IMR-90 (cell line): Measurements from ENCODE around the gene FGR. TPM values are rescaled to one million over a fixed set of nuclear protein-coding genes. Genes with fewer than 3 reads are reported as not detected.
"Not testable (repeated sequence)": the region's sequence is repeated elsewhere in the genome, so short reads cannot be mapped to it uniquely, and the experiment has no call there.

ENCODE experiments used
- ATAC-seq: fragments of 200-7000 bp; cut with Tn5 transposase; 2 replicates; pipeline ENCODE4 v1.9.1; 2020; ENCODE audit warnings: low read depth, mild to moderate bottlenecking, moderate library complexity
- BruUV-seq: library from RNA; stranded (reverse); fragments of 400-500 nt; replicated peaks from 2 replicates; lab custom pipeline; 2021; lab: Mats Ljungman, UMichigan
- CTCF ChIA-PET: fragments of 300-600 bp; formaldehyde crosslinking; extraction: SDS; loops from one replicate; lab custom pipeline; 2021; ENCODE audit warnings: antibody characterized with exemption; lab: Yijun Ruan, JAX
- POLR2A ChIA-PET: fragments of 300-600 bp; sonication (Branson Sonifier 250); formaldehyde crosslinking; loops from one replicate; lab custom pipeline; 2022; ENCODE audit warnings: antibody characterized with exemption; ENCODE audit not compliant: unreplicated experiment; lab: Charles Lee
- DNase-seq: peaks from one replicate; pipeline ENCODE4 v3.0.0; 2013
- H2AFZ ChIP-seq: replicated peaks from 2 replicates; pipeline ENCODE3; 2013; ENCODE audit warnings: low read length, mild to moderate bottlenecking; ENCODE audit not compliant: poor library complexity
- H2AK5ac ChIP-seq: 2 replicates; pipeline ENCODE4 v1.6.1; 2013; ENCODE audit warnings: low read depth, low read length, inconsistent platforms
- H2AK9ac ChIP-seq: replicated peaks from 2 replicates; pipeline ENCODE3; 2013; ENCODE audit warnings: mild to moderate bottlenecking, low read depth, low read length, moderate library complexity; ENCODE audit not compliant: poor library complexity
- H2BK120ac ChIP-seq: 2 replicates; pipeline ENCODE4 v1.6.1; 2013; ENCODE audit warnings: low read depth, low read length, inconsistent platforms
- H2BK15ac ChIP-seq: 3 replicates; pipeline ENCODE4 v1.6.1; 2013; ENCODE audit warnings: low read depth, low read length, inconsistent platforms
- H2BK20ac ChIP-seq: 2 replicates; pipeline ENCODE4 v1.6.1; 2013; ENCODE audit warnings: low read depth, mild to moderate bottlenecking, inconsistent platforms, low read length, moderate library complexity
- H2BK5ac ChIP-seq: 2 replicates; pipeline ENCODE4 v1.6.1; 2013; ENCODE audit warnings: mild to moderate bottlenecking, low read depth, low read length, inconsistent platforms; ENCODE audit not compliant: poor library complexity, severe bottlenecking
- H3K14ac ChIP-seq: replicated peaks from 2 replicates; pipeline ENCODE4 v1.6.1; 2013; ENCODE audit warnings: low read depth, low read length, inconsistent platforms
- H3K18ac ChIP-seq: 2 replicates; pipeline ENCODE4 v1.6.1; 2013; ENCODE audit warnings: low read depth, low read length, control low read depth
- H3K23ac ChIP-seq: 2 replicates; pipeline ENCODE4 v1.6.1; 2013; ENCODE audit warnings: low read depth, low read length, inconsistent platforms
- H3K27ac ChIP-seq: 2 replicates; pipeline ENCODE4 v1.5.1; 2013; ENCODE audit warnings: mild to moderate bottlenecking, control low read depth, low read length; ENCODE audit not compliant: insufficient read depth
- H3K27me3 ChIP-seq: 2 replicates; pipeline ENCODE4 v1.6.1; 2013; ENCODE audit warnings: low read length; ENCODE audit not compliant: control insufficient read depth, insufficient read depth
- H3K36me3 ChIP-seq: 2 replicates; pipeline ENCODE4 v1.6.1; 2013; ENCODE audit warnings: low read length, mixed read lengths; ENCODE audit not compliant: control insufficient read depth, insufficient read depth
- H3K4ac ChIP-seq: 2 replicates; pipeline ENCODE4 v1.6.1; 2013; ENCODE audit warnings: low read depth, low read length, inconsistent platforms
- H3K4me1 ChIP-seq: 2 replicates; pipeline ENCODE4 v1.6.1; 2013; ENCODE audit warnings: low read length, mixed read lengths; ENCODE audit not compliant: control insufficient read depth, insufficient read depth
- H3K4me2 ChIP-seq: 2 replicates; pipeline ENCODE4 v1.6.1; 2013; ENCODE audit warnings: low read depth, mild to moderate bottlenecking, control low read depth, low read length, moderate library complexity
- H3K4me3 ChIP-seq: 2 replicates; pipeline ENCODE4 v1.5.1; 2013; ENCODE audit warnings: low read depth, mild to moderate bottlenecking, control low read depth, low read length, moderate library complexity; ENCODE audit not compliant: insufficient read depth
- H3K56ac ChIP-seq: 2 replicates; pipeline ENCODE4 v1.6.1; 2013; ENCODE audit warnings: low read length, inconsistent platforms; ENCODE audit not compliant: insufficient read depth; ENCODE audit errors: extremely low read depth
- H3K79me1 ChIP-seq, 2 experiments: 2 replicates each; pipeline ENCODE4 v1.6.1; 2013; ENCODE audit warnings: low read length in 2 of 2, inconsistent platforms in 1 of 2, low read depth in 1 of 2
- H3K9ac ChIP-seq: 2 replicates; pipeline ENCODE4 v1.6.1; 2013; ENCODE audit warnings: low read depth, low read length, control low read depth
- H3K9me1 ChIP-seq: 2 replicates; pipeline ENCODE4 v1.6.1; 2013; ENCODE audit warnings: low read length, inconsistent platforms; ENCODE audit not compliant: insufficient read depth
- H3K9me3 ChIP-seq: 2 replicates; pipeline ENCODE4 v1.6.1; 2013; ENCODE audit warnings: low read length; ENCODE audit not compliant: control insufficient read depth, insufficient read depth
- H4K20me1 ChIP-seq: 2 replicates; pipeline ENCODE4 v1.6.1; 2013; ENCODE audit warnings: low read length, inconsistent platforms; ENCODE audit not compliant: insufficient read depth
- H4K5ac ChIP-seq: 2 replicates; pipeline ENCODE4 v1.6.1; 2013; ENCODE audit warnings: mild to moderate bottlenecking, low read depth, low read length, control low read depth
- H4K8ac ChIP-seq, 2 experiments: 2 replicates each; pipeline ENCODE4 v1.6.1; 2013; ENCODE audit warnings: low read depth in 2 of 2, low read length in 2 of 2, control low read depth in 1 of 2, inconsistent platforms in 1 of 2
- H4K91ac ChIP-seq: 2 replicates; pipeline ENCODE4 v1.6.1; 2013; ENCODE audit warnings: low read depth, low read length, inconsistent platforms; ENCODE audit not compliant: insufficient read depth
- WGBS, 2 experiments: methylation state at CpG; one replicate each; pipeline versions ENCODE4 v1.1.5 to v1.1.7; 2013; ENCODE audit warnings: missing lambda C conversion rate in 2 of 2; ENCODE audit not compliant: insufficient read length in 1 of 2; ENCODE audit errors: extremely low coverage in 2 of 2; 5-methylcytosine and 5-hydroxymethylcytosine counted together
- dilution Hi-C: fragments of 300-500 bp; cut with HindIII; formaldehyde crosslinking; loops from one replicate; pipeline ENCODE4 v1.14.3; 2018; ENCODE audit warnings: low sequenced_read_pairs; ENCODE audit not compliant: unreplicated experiment
- in situ Hi-C: fragments of 300-500 bp; cut with MboI; formaldehyde crosslinking; loops from 3 replicates; pipeline ENCODE4 v1.14.3; 2019; ENCODE audit warnings: low sequenced_read_pairs, inconsistent platforms, mixed read lengths
- intact Hi-C: fragments of 100-400 bp; cut with micrococcal nuclease; formaldehyde crosslinking; loops from 2 replicates; pipeline ENCODE4 v1.10.0; 2022
- polyA plus RNA-seq, 3 experiments: library from polyadenylated mRNA; depleted of rRNA; stranded (reverse); fragments of >200 nt; gene quantifications; 2 replicates each; pipeline ENCODE4 v1.2.3, GENCODE V29; 2012; ENCODE audit warnings: low replicate concordance in 1 of 3
- total RNA-seq: library from RNA; depleted of rRNA; stranded (reverse); fragments of >200 nt; gene quantifications from 2 replicates; pipeline ENCODE4 v1.2.3, GENCODE V29; 2012

FGR gene
- total and polyA plus RNA-seq, 2 of the 4 experiments (the other 2 are of a cell fraction): not detected

DNA sequence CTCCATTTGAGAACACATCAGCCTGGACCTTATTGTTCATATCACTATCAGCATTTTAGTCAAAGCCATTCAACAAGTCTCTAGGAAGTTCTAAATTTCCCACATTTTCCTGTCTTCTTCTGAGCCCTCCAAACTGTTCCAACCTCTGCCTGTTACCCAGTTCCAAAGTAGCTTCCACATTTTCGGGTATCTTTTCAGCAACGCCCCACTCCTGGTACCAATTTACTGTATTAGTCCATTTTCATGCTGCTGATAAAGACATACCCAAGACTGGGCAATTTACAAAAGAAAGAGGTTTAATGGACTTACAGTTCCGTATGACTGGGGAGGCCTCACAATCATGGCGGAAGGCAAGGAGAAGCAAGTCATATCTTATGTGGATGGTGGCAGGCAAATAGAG is 46.6 kb upstream of the FGR start:
- intact Hi-C loops, H3K27ac ChIP-seq, H3K56ac ChIP-seq, H3K4me3 ChIP-seq, BruUV-seq, H2BK120ac ChIP-seq, H3K18ac ChIP-seq, DNase-seq, H3K4me2 ChIP-seq, H2AK5ac ChIP-seq, H3K14ac ChIP-seq, H3K9me1 ChIP-seq, H3K36me3 ChIP-seq, H3K23ac ChIP-seq, H3K9ac ChIP-seq, H4K5ac ChIP-seq, dilution Hi-C loops, ATAC-seq, H2AK9ac ChIP-seq, H3K4me1 ChIP-seq, H4K20me1 ChIP-seq, H2AFZ ChIP-seq, H2BK5ac ChIP-seq, H4K91ac ChIP-seq, H4K8ac ChIP-seq, POLR2A ChIA-PET, H3K79me1 ChIP-seq, H2BK15ac ChIP-seq, in situ Hi-C loops, H3K4ac ChIP-seq, CTCF ChIA-PET, H2BK20ac ChIP-seq: not testable (repeated sequence)
- no CpG with 5 or more reads among the region's 4 CpGs for WGBS, 2 experiments
- H3K27me3 ChIP-seq: peaks cover 19% of the 10 kb centered on the region
- H3K9me3 ChIP-seq: peaks cover 10% of the 10 kb centered on the region

DNA sequence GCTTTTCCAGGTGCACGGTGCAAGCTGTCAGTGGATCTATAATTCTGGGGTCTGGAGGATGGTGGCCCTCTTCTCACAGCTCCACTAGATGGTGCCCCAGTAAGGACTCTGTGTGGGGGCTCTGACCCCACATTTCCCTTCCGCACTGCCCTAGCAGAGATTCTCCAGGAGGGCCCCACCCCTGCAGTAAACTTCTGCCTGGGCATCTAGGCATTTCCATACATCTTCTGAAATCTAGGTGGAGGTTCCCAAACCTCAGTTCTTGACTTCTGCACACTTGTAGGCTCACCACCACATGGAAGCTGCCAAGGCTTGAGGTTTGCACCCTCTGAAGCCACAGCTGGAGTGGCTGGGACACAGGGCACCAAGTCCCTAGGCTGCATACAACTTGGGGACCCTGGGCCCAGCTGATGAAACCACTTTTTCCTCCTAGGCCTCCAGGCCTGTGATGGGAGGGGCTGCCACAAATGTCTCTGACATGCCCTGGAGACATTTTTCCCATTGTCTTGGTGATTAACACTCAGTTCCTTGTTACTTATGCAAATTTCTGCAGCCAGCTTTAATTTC is 45.3 kb upstream of the FGR start:
- peaks cover 10% of the 10 kb centered on the region for H3K9me3 ChIP-seq
- H3K4me1 ChIP-seq, H3K4ac ChIP-seq, H4K5ac ChIP-seq, H2AFZ ChIP-seq, H3K27ac ChIP-seq, intact Hi-C loops, H3K9me1 ChIP-seq, H3K4me3 ChIP-seq, H4K91ac ChIP-seq, in situ Hi-C loops, H3K4me2 ChIP-seq, H3K56ac ChIP-seq, H2AK9ac ChIP-seq, H3K18ac ChIP-seq, H2BK15ac ChIP-seq, BruUV-seq, H2BK120ac ChIP-seq, H4K20me1 ChIP-seq, ATAC-seq, H3K36me3 ChIP-seq, dilution Hi-C loops, H3K9ac ChIP-seq, H3K14ac ChIP-seq, H3K79me1 ChIP-seq, H3K23ac ChIP-seq, POLR2A ChIA-PET, H2AK5ac ChIP-seq, H4K8ac ChIP-seq, H3K27me3 ChIP-seq, DNase-seq, H2BK5ac ChIP-seq, H2BK20ac ChIP-seq: not testable (repeated sequence)
- CTCF ChIA-PET: interaction anchor here (0.6 to 0.7 kb wide), 2 partner anchors 33 to 45 kb away, joined by 3 read pairs; partner anchors contain the start of gene FAM76A
- no CpG with 5 or more reads among the region's 2 CpGs for WGBS, 2 experiments
